Adrenal gland (tissue), 5 donors: ENCODE results near the gene SRGAP1.

Experiments
- POLR2A ChIP-seq, 2 donors: fragments of 450-650 bp; IDR thresholded peaks; one replicate each; pipeline ENCODE4 v1.6.1; 2017; ENCODE audit warnings: antibody characterized with exemption in 2 of 2, mild to moderate bottlenecking in 2 of 2, moderate library complexity in 1 of 2
- TF ChIP-seq, protein P1 (sequence below), 6 experiments: fragments of 450-650 bp in 4 of 6; fragments of 200-600 bp in 2 of 6; sonication (generic) in 1 of 6; IDR thresholded peaks; 1 replicate in 5 of 6; 2 replicates in 1 of 6; pipeline versions ENCODE4 v1.5.1 to v1.8.0; 2016 to 2021; ENCODE audit warnings: antibody characterized with exemption in 6 of 6, mild to moderate bottlenecking in 2 of 6, moderate library complexity in 1 of 6
- donor health status: DM: no; HTN: no; CAD: no.

DNA sequence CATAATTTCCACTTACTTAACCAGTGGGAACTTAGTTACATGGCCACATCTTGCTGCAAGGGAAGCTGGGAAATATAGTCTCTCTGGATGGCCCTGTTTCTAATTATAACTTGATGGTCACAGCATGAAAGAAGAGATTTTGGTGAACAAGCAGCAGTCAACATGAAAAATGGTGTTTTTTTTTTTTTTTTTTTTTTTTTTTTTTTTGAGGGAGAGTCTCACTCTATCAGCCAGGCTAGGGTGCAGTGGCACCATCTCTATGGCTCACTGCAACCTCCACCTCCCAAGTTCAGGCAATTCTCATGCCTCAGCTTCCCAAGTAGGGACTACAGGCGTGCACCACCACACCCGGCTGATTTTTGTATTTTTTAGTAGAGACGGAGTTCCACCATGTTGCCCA is 10.8 kb downstream of the SRGAP1 start:
- TF ChIP-seq, protein P1, sequence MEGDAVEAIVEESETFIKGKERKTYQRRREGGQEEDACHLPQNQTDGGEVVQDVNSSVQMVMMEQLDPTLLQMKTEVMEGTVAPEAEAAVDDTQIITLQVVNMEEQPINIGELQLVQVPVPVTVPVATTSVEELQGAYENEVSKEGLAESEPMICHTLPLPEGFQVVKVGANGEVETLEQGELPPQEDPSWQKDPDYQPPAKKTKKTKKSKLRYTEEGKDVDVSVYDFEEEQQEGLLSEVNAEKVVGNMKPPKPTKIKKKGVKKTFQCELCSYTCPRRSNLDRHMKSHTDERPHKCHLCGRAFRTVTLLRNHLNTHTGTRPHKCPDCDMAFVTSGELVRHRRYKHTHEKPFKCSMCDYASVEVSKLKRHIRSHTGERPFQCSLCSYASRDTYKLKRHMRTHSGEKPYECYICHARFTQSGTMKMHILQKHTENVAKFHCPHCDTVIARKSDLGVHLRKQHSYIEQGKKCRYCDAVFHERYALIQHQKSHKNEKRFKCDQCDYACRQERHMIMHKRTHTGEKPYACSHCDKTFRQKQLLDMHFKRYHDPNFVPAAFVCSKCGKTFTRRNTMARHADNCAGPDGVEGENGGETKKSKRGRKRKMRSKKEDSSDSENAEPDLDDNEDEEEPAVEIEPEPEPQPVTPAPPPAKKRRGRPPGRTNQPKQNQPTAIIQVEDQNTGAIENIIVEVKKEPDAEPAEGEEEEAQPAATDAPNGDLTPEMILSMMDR (IDR thresholded peaks at IDR 0.05), result no peak
- no peak for TF ChIP-seq POLR2A (IDR thresholded peaks at IDR 0.05)
